Astrocyte (in vitro differentiated cells and primary cell): ENCODE measurements around the gene BTBD8. TPM values are rescaled to one million over a fixed set of nuclear protein-coding genes. Genes with fewer than 3 reads are reported as not detected.

Experiments
- DNase-seq: peaks from one replicate; pipeline ENCODE4 v3.0.0-alpha.2; 2010; ENCODE audit warnings: low read depth
- FAIRE-seq: peaks from 2 replicates; lab custom pipeline; 2011; peaks lifted over from hg19 to GRCh38; lab: Jason Lieb, UNC
- H2AFZ ChIP-seq: 2 replicates; pipeline ENCODE4 v1.6.0; 2012; ENCODE audit warnings: low read depth, low read length, inconsistent platforms
- H3K27ac ChIP-seq: 2 replicates; pipeline ENCODE4 v1.5.1; 2011; ENCODE audit warnings: low read depth, low read length, inconsistent platforms
- H3K27me3 ChIP-seq: 2 replicates; pipeline ENCODE4 v1.6.0; 2011; ENCODE audit warnings: low read length, inconsistent platforms; ENCODE audit not compliant: insufficient read depth
- H3K36me3 ChIP-seq: 2 replicates; pipeline ENCODE4 v1.5.1; 2011; ENCODE audit warnings: low read length, inconsistent platforms; ENCODE audit not compliant: insufficient read depth
- H3K4me1 ChIP-seq: 2 replicates; pipeline ENCODE4 v1.5.1; 2011; ENCODE audit warnings: low read length, inconsistent platforms; ENCODE audit not compliant: insufficient read depth
- H3K4me2 ChIP-seq: 2 replicates; pipeline ENCODE4 v1.6.0; 2012; ENCODE audit warnings: low read length, inconsistent platforms
- H3K4me3 ChIP-seq: 2 replicates; pipeline ENCODE4 v1.5.1; 2011; ENCODE audit warnings: low read depth, mild to moderate bottlenecking, low read length, inconsistent platforms; ENCODE audit not compliant: insufficient read depth
- H3K79me2 ChIP-seq: 2 replicates; pipeline ENCODE4 v1.6.0; 2012; ENCODE audit warnings: mild to moderate bottlenecking, low read length, inconsistent platforms; ENCODE audit not compliant: insufficient read depth
- H3K9ac ChIP-seq: 2 replicates; pipeline ENCODE4 v1.6.0; 2012; ENCODE audit warnings: mild to moderate bottlenecking, low read length, inconsistent platforms
- H3K9me3 ChIP-seq: 2 replicates; pipeline ENCODE4 v1.5.1; 2012; ENCODE audit warnings: low read depth, mild to moderate bottlenecking, low read length, inconsistent platforms; ENCODE audit not compliant: insufficient read depth
- H4K20me1 ChIP-seq: 2 replicates; pipeline ENCODE4 v1.6.0; 2012; ENCODE audit warnings: low read length, inconsistent platforms; ENCODE audit not compliant: insufficient read depth
- H3K27ac Mint-ChIP-seq: one replicate; pipeline ENCODE4 v1.8.0; 2021; ENCODE audit warnings: mild to moderate bottlenecking, mixed read lengths; ENCODE audit not compliant: unreplicated experiment
- H3K27me3 Mint-ChIP-seq: one replicate; pipeline ENCODE4 v1.8.0; 2021; ENCODE audit warnings: low read depth, mixed read lengths; ENCODE audit not compliant: unreplicated experiment
- H3K36me3 Mint-ChIP-seq: one replicate; pipeline ENCODE4 v1.8.0; 2021; ENCODE audit warnings: low read depth, mixed read lengths; ENCODE audit not compliant: unreplicated experiment
- H3K4me1 Mint-ChIP-seq: one replicate; pipeline ENCODE4 v1.8.0; 2021; ENCODE audit warnings: low read depth, mixed read lengths; ENCODE audit not compliant: unreplicated experiment
- H3K4me3 Mint-ChIP-seq: one replicate; pipeline ENCODE4 v1.8.0; 2021; ENCODE audit warnings: mild to moderate bottlenecking, moderate library complexity, mixed read lengths; ENCODE audit not compliant: unreplicated experiment
- H3K9me3 Mint-ChIP-seq: one replicate; pipeline ENCODE4 v1.8.0; 2021; ENCODE audit warnings: mild to moderate bottlenecking, mixed read lengths; ENCODE audit not compliant: unreplicated experiment
- EZH2 ChIP-seq: IDR thresholded peaks from 2 replicates; pipeline ENCODE4 v1.6.1; 2012; ENCODE audit warnings: mild to moderate bottlenecking, low read length, inconsistent platforms; ENCODE audit not compliant: insufficient read depth
- total RNA-seq: library from RNA; stranded (reverse); gene quantifications from 2 replicates; pipeline ENCODE4 v1.2.1, GENCODE V29; 2021
- TF ChIP-seq, protein P1 (sequence below): IDR thresholded peaks from 2 replicates; pipeline ENCODE4 v1.5.1; 2011; ENCODE audit warnings: low read depth, mild to moderate bottlenecking, inconsistent platforms, low read length, moderate library complexity; ENCODE audit not compliant: insufficient read depth

Gene BTBD8
- total RNA-seq, 1 donor from 2014 or later, result 1.8 TPM

DNA sequence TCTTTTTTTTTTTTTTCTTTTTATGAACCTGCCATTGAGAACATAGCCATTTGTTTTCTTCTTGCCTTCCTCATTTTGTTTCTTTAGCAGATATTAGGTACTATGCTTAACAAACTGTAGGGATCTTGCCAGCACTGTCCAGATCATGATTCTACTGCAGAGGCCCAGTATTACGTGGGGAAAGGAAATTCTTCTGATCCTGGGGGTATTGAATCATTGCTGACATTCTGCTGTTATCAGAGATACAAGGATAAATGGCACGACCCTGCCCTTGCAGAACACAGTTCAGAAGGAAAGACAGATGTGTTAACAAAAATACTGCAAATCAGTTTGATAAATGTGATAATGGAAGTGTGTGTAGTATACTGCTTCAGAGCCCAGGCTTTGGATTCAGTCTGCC, 56.2 kb downstream of the BTBD8 start:
- Mint-ChIP-seq H3K36me3 (peaks cover 3% of the 10 kb centered on the region), H3K27ac (no peak overlapping the region), H3K9me3 (no peaks in the 10 kb centered on the region), H3K27me3 (no peaks in the 10 kb centered on the region), H3K4me1 (peaks cover 3% of the 10 kb centered on the region), H3K4me3 (no peak overlapping the region)
- no peaks in the 10 kb centered on the region for H4K20me1 ChIP-seq
- no peak overlapping the region for H3K9ac ChIP-seq
- H3K4me2 ChIP-seq, result no peak overlapping the region
- H3K27me3 ChIP-seq, result no peaks in the 10 kb centered on the region
- FAIRE-seq (no peak), DNase-seq (no peak)
- H3K27ac ChIP-seq, result no peak overlapping the region
- no peaks in the 10 kb centered on the region for H3K4me1 ChIP-seq
- H2AFZ ChIP-seq, result no peak overlapping the region
- no peaks in the 10 kb centered on the region for H3K36me3 ChIP-seq
- H3K9me3 ChIP-seq, result no peaks in the 10 kb centered on the region
- TF ChIP-seq, protein P1, sequence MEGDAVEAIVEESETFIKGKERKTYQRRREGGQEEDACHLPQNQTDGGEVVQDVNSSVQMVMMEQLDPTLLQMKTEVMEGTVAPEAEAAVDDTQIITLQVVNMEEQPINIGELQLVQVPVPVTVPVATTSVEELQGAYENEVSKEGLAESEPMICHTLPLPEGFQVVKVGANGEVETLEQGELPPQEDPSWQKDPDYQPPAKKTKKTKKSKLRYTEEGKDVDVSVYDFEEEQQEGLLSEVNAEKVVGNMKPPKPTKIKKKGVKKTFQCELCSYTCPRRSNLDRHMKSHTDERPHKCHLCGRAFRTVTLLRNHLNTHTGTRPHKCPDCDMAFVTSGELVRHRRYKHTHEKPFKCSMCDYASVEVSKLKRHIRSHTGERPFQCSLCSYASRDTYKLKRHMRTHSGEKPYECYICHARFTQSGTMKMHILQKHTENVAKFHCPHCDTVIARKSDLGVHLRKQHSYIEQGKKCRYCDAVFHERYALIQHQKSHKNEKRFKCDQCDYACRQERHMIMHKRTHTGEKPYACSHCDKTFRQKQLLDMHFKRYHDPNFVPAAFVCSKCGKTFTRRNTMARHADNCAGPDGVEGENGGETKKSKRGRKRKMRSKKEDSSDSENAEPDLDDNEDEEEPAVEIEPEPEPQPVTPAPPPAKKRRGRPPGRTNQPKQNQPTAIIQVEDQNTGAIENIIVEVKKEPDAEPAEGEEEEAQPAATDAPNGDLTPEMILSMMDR, result no peak
- no peak for TF ChIP-seq EZH2
- no peak overlapping the region for H3K4me3 ChIP-seq
- no peaks in the 10 kb centered on the region for H3K79me2 ChIP-seq

DNA sequence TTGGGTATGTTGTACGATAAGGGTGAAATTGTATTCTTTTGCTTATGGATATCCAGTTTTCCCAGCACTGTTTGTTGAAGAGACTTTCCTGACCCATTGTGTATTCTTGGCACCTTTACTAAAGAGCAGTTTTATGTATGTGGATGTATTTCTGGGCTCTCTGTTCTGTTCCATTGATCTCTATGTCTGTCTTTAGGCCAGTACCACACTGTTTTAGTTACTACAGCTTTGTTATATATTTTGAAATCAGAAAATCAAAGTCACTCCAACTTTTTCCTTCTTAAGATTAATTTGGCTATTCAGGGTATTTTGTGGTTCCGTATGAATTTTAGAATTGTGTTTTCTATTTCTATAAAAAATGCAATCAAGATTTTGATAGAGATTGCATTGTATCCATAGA, 74.8 kb downstream of the BTBD8 start:
- FAIRE-seq, result no peak
- peaks cover 4% of the 10 kb centered on the region for H3K36me3 Mint-ChIP-seq
- no peak for TF ChIP-seq EZH2
- TF ChIP-seq, protein P1, result no peak

GRCh38 chr1:92159593-92159992, 79.4 kb downstream of the BTBD8 start:
- no peak for FAIRE-seq
- no peak overlapping the region for H3K4me3 Mint-ChIP-seq

More for the DNA sequence above, 74.8 kb downstream of the BTBD8 start:
- no peak overlapping the region for H2AFZ ChIP-seq
- no peaks in the 10 kb centered on the region for H3K9me3 ChIP-seq
- no peak overlapping the region for H3K27ac Mint-ChIP-seq
- no peak for DNase-seq
- H3K27me3 Mint-ChIP-seq, result no peaks in the 10 kb centered on the region
- H3K4me3 ChIP-seq, result no peak overlapping the region
- H3K27me3 ChIP-seq, result no peaks in the 10 kb centered on the region
- no peak overlapping the region for H3K4me2 ChIP-seq
- H4K20me1 ChIP-seq, result no peaks in the 10 kb centered on the region
- no peaks in the 10 kb centered on the region for H3K36me3 ChIP-seq
- no peaks in the 10 kb centered on the region for H3K4me1 ChIP-seq
- H3K4me3 Mint-ChIP-seq, result no peak overlapping the region
- no peaks in the 10 kb centered on the region for H3K79me2 ChIP-seq
- no peak overlapping the region for H3K27ac ChIP-seq
- H3K4me1 Mint-ChIP-seq, result no peaks in the 10 kb centered on the region
- peaks cover 10% of the 10 kb centered on the region for H3K9me3 Mint-ChIP-seq
- H3K9ac ChIP-seq, result no peak overlapping the region

More at GRCh38 chr1:92159593-92159992, 79.4 kb downstream of the BTBD8 start:
- Mint-ChIP-seq H3K4me1 (no peaks in the 10 kb centered on the region), H3K9me3 (peaks cover 18% of the 10 kb centered on the region), H3K27ac (no peak overlapping the region), H3K27me3 (no peaks in the 10 kb centered on the region), H3K36me3 (peaks cover 13% of the 10 kb centered on the region)
- Histone ChIP-seq H3K9me3 (no peaks in the 10 kb centered on the region), H3K4me3 (no peak overlapping the region), H3K36me3 (no peaks in the 10 kb centered on the region), H4K20me1 (no peaks in the 10 kb centered on the region), H3K4me2 (no peak overlapping the region), H3K79me2 (no peaks in the 10 kb centered on the region), H3K27ac (no peak overlapping the region), H3K27me3 (no peaks in the 10 kb centered on the region), H2AFZ (no peak overlapping the region), H3K9ac (no peak overlapping the region), H3K4me1 (no peaks in the 10 kb centered on the region)
- no peak for DNase-seq
- no peak for TF ChIP-seq EZH2
- TF ChIP-seq, protein P1, result no peak
